Activated CD4-positive, alpha-beta T cell treated with anti-CD3 and anti-CD28 coated beads for 48 hours (primary cell): ENCODE measurements around the gene ADGRG6.
"Not testable (repeated sequence)": the region's sequence is repeated elsewhere in the genome, so short reads cannot be mapped to it uniquely, and the experiment has no call there.

ENCODE experiments used
- DNase-seq: peaks from one replicate; pipeline ENCODE4 v3.0.0-alpha.2; 2020

Gene ADGRG6

GRCh38 chr6:142414462-142415250, 112.8 kb downstream of the ADGRG6 start:
- DNase-seq: no peak

GRCh38 chr6:142416179-142416578, 114.4 kb downstream of the ADGRG6 start:
- no peak for DNase-seq

- no peak for DNase-seq
Measured at GRCh38 chr6:142416686-142417085, 114.9 kb downstream of the ADGRG6 start.

GRCh38 chr6:142417331-142417750, 115.5 kb downstream of the ADGRG6 start:
- no peak for DNase-seq

- DNase-seq: no peak
Measured at GRCh38 chr6:142419071-142419470, 117.3 kb downstream of the ADGRG6 start.

- DNase-seq: no peak
Measured at GRCh38 chr6:142420802-142421201, 119.0 kb downstream of the ADGRG6 start.

- DNase-seq: no peak
Measured at GRCh38 chr6:142421285-142422117, 119.7 kb downstream of the ADGRG6 start.

GRCh38 chr6:142426444-142427132, 124.8 kb downstream of the ADGRG6 start:
- DNase-seq: not testable (repeated sequence)

GRCh38 chr6:142428468-142428867, 126.7 kb downstream of the ADGRG6 start:
- DNase-seq: not testable (repeated sequence)

- DNase-seq: no peak
Measured at GRCh38 chr6:142429195-142429594, 127.4 kb downstream of the ADGRG6 start.

GRCh38 chr6:142433419-142433818, 131.6 kb downstream of the ADGRG6 start:
- DNase-seq: no peak

- no peak for DNase-seq
Measured at GRCh38 chr6:142438898-142439297, 137.1 kb downstream of the ADGRG6 start.

GRCh38 chr6:142440600-142441293, 138.9 kb downstream of the ADGRG6 start:
- no peak for DNase-seq

GRCh38 chr6:142441716-142442115, 139.9 kb downstream of the ADGRG6 start:
- no peak for DNase-seq

- DNase-seq: no peak
Measured at GRCh38 chr6:142443102-142443501, 141.3 kb downstream of the ADGRG6 start.

- DNase-seq: no peak
Measured at GRCh38 chr6:142443532-142443931, 141.7 kb downstream of the ADGRG6 start.

GRCh38 chr6:142444376-142444775, 142.6 kb downstream of the ADGRG6 start:
- no peak for DNase-seq

- no peak for DNase-seq
Measured at GRCh38 chr6:142444881-142445301, 143.1 kb downstream of the ADGRG6 start.

- no peak for DNase-seq
Measured at GRCh38 chr6:142446168-142446567, 144.4 kb downstream of the ADGRG6 start.

- DNase-seq: no peak
Measured at GRCh38 chr6:142446576-142446975, 144.8 kb downstream of the ADGRG6 start.

GRCh38 chr6:142448091-142448729, 146.4 kb downstream of the ADGRG6 start:
- no peak for DNase-seq

- DNase-seq: not testable (repeated sequence)
Measured at GRCh38 chr6:142450856-142451255, 149.0 kb downstream of the ADGRG6 start.
